K562 (cell line): ENCODE results near the gene CERS2. TPM values are rescaled to one million over a fixed set of nuclear protein-coding genes. Genes with fewer than 3 reads are reported as not detected.

Experiments
- CSDE1 ChIP-seq, 2 experiments: fragments of 450-650 bp; IDR thresholded peaks; 2 replicates each; pipeline ENCODE4 v1.6.1; 2016; ENCODE audit warnings: mild to moderate bottlenecking in 1 of 2
- DPF2 ChIP-seq: fragments of 450-650 bp; IDR thresholded peaks from 2 replicates; pipeline ENCODE4 v1.6.1; 2016
- ELF4 ChIP-seq: fragments of 450-650 bp; formaldehyde crosslinking; IDR thresholded peaks from 2 replicates; pipeline ENCODE4 v1.4.0; 2022; ENCODE audit warnings: missing genetic modification characterization
- HEY1 ChIP-seq: fragments of 250-450 bp; sonication (Bioruptor Pico); IDR thresholded peaks from 2 replicates; pipeline ENCODE4 v1.5.0; 2020; ENCODE audit warnings: mild to moderate bottlenecking, moderate library complexity, borderline replicate concordance
- HMG20B ChIP-seq: fragments of 250-450 bp; sonication (Bioruptor Pico); IDR thresholded peaks from 2 replicates; pipeline ENCODE4 v1.5.0; 2021; ENCODE audit warnings: mild to moderate bottlenecking
- MAFK ChIP-seq: IDR thresholded peaks from 2 replicates; pipeline ENCODE4 v1.6.1; 2011; ENCODE audit warnings: low read length, improper control_type of control experiment
- POLR2A ChIP-seq: fragments of 450-650 bp; conservative IDR thresholded peaks from 2 replicates; pipeline ENCODE4 v1.6.1; 2016
- ZNF263 ChIP-seq: sonication (generic); formaldehyde crosslinking; IDR thresholded peaks from 2 replicates; pipeline ENCODE4 v1.8.0; 2022; ENCODE audit warnings: mild to moderate bottlenecking, missing genetic modification reagents, borderline replicate concordance
- polyA plus RNA-seq, 8 experiments: library from polyadenylated mRNA; depleted of rRNA in 4 of 8; stranded (reverse) in 5 of 8; unstranded in 3 of 8; fragments of >200 nt; fragmentation: Nextera tagmentation in 2 of 8; fragmentation: Illumina TruSeq in 1 of 8; extraction: Ambion mirVana in 2 of 8; extraction: Trizol in 1 of 8; gene quantifications; 2 replicates each; pipeline versions ENCODE4 v1.2.1 to v1.2.3, GENCODE V29; 2011 to 2014; ENCODE audit warnings: inconsistent platforms in 1 of 8, missing spikeins in 1 of 8
- total RNA-seq, 7 experiments: library from RNA; depleted of rRNA in 6 of 7; stranded (reverse); fragments of >200 nt in 6 of 7; fragmentation: Illumina TruSeq in 2 of 7; extraction: Trizol in 2 of 7; gene quantifications; 2 replicates each; pipeline versions ENCODE4 v1.2.1 to v1.2.3, GENCODE V29; 2011 to 2021; ENCODE audit warnings: low replicate concordance in 1 of 7
- TF ChIP-seq, protein P1 (sequence below): fragments of 250-450 bp; sonication (Bioruptor Pico); IDR thresholded peaks from 2 replicates; pipeline ENCODE4 v1.5.1; 2021; ENCODE audit warnings: mild to moderate bottlenecking
- TF ChIP-seq, protein P2 (sequence below): sonication (generic); formaldehyde crosslinking; IDR thresholded peaks from 2 replicates; pipeline ENCODE4 v1.8.1; 2023; ENCODE audit warnings: mild to moderate bottlenecking, missing genetic modification reagents
- TF ChIP-seq, protein P3 (sequence below): fragments of 250-450 bp; sonication (Bioruptor Pico); IDR thresholded peaks from 2 replicates; pipeline ENCODE4 v1.9.0; 2021; ENCODE audit warnings: mild to moderate bottlenecking, inconsistent platforms
- TF ChIP-seq, protein P4 (sequence below), 2 experiments: fragments of 450-650 bp; IDR thresholded peaks; 2 replicates each; pipeline ENCODE4 v1.6.1; 2016
- TF ChIP-seq, protein P5 (sequence below): fragments of 450-650 bp; formaldehyde crosslinking; IDR thresholded peaks from 2 replicates; pipeline ENCODE4 v1.4.0; 2020; ENCODE audit warnings: mild to moderate bottlenecking, moderate library complexity
- TF ChIP-seq, protein P6 (sequence below): fragments of 450-650 bp; IDR thresholded peaks from 2 replicates; pipeline ENCODE4 v1.6.1; 2016; ENCODE audit warnings: mild to moderate bottlenecking

The CERS2 gene
- total and polyA plus RNA-seq, 9 of the 15 experiments (the other 6 are each of a cell fraction or from before 2014, with no cell fraction given): 23.4 to 295 (median 132) TPM

DNA sequence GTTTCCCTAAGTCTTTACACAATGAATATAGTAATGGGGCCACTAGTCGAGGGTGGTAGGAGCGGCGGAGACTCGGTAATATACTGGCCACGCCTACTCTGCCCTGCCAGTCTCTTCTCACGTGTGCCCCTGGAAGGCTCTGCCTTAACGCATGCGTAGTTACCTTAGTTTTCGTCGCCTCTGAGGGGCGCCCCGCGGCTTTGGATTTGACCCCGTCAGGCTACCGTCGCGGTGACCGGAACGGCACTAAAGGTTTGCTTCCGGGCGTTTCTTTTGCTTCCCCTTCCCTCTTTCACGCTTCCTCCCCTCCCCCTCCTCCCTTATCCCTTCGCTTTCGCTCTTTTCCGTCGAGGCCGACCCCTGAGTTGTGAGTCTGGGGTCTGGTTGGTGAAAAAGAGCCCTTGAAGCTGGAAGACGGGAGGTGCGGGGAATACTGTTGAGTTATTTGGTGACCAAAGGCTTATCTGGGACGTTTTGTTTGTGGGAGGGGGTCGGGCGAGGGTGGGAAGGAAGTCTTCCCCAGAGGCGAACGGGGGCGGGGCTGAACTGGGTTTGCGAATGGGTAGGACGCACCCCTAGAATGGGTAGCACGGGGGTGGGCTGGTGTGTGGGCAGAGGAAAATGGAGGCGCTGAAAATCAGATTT is 48.4 kb downstream of the CERS2 start, which contains the start of gene SETDB1 (continued):
- TF ChIP-seq, protein P1, sequence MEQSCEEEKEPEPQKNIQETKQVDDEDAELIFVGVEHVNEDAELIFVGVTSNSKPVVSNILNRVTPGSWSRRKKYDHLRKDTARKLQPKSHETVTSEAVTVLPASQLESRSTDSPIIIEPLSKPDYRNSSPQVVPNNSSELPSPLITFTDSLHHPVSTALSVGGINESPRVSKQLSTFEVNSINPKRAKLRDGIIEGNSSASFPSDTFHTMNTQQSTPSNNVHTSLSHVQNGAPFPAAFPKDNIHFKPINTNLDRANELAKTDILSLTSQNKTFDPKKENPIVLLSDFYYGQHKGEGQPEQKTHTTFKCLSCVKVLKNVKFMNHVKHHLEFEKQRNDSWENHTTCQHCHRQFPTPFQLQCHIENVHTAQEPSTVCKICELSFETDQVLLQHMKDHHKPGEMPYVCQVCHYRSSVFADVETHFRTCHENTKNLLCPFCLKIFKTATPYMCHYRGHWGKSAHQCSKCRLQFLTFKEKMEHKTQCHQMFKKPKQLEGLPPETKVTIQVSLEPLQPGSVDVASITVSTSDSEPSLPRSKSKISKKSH (CRISPR knock-in tag): no peak
- TF ChIP-seq, protein P2, sequence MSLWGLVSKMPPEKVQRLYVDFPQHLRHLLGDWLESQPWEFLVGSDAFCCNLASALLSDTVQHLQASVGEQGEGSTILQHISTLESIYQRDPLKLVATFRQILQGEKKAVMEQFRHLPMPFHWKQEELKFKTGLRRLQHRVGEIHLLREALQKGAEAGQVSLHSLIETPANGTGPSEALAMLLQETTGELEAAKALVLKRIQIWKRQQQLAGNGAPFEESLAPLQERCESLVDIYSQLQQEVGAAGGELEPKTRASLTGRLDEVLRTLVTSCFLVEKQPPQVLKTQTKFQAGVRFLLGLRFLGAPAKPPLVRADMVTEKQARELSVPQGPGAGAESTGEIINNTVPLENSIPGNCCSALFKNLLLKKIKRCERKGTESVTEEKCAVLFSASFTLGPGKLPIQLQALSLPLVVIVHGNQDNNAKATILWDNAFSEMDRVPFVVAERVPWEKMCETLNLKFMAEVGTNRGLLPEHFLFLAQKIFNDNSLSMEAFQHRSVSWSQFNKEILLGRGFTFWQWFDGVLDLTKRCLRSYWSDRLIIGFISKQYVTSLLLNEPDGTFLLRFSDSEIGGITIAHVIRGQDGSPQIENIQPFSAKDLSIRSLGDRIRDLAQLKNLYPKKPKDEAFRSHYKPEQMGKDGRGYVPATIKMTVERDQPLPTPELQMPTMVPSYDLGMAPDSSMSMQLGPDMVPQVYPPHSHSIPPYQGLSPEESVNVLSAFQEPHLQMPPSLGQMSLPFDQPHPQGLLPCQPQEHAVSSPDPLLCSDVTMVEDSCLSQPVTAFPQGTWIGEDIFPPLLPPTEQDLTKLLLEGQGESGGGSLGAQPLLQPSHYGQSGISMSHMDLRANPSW: 0 out of 2 replicates have a peak, but pooled peaks have one; percentile 60
- no peak for TF ChIP-seq CSDE1 (IDR thresholded peaks at IDR 0.05)
- TF ChIP-seq, protein P3, sequence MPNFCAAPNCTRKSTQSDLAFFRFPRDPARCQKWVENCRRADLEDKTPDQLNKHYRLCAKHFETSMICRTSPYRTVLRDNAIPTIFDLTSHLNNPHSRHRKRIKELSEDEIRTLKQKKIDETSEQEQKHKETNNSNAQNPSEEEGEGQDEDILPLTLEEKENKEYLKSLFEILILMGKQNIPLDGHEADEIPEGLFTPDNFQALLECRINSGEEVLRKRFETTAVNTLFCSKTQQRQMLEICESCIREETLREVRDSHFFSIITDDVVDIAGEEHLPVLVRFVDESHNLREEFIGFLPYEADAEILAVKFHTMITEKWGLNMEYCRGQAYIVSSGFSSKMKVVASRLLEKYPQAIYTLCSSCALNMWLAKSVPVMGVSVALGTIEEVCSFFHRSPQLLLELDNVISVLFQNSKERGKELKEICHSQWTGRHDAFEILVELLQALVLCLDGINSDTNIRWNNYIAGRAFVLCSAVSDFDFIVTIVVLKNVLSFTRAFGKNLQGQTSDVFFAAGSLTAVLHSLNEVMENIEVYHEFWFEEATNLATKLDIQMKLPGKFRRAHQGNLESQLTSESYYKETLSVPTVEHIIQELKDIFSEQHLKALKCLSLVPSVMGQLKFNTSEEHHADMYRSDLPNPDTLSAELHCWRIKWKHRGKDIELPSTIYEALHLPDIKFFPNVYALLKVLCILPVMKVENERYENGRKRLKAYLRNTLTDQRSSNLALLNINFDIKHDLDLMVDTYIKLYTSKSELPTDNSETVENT (CRISPR knock-in tag): no peak
- peak; percentile 73; the same call in 1 of the 2 replicates for TF ChIP-seq DPF2
- TF ChIP-seq ZNF263 (CRISPR knock-in tag): peak; percentile 81
- TF ChIP-seq POLR2A: peak; percentile 85
- TF ChIP-seq, protein P4, sequence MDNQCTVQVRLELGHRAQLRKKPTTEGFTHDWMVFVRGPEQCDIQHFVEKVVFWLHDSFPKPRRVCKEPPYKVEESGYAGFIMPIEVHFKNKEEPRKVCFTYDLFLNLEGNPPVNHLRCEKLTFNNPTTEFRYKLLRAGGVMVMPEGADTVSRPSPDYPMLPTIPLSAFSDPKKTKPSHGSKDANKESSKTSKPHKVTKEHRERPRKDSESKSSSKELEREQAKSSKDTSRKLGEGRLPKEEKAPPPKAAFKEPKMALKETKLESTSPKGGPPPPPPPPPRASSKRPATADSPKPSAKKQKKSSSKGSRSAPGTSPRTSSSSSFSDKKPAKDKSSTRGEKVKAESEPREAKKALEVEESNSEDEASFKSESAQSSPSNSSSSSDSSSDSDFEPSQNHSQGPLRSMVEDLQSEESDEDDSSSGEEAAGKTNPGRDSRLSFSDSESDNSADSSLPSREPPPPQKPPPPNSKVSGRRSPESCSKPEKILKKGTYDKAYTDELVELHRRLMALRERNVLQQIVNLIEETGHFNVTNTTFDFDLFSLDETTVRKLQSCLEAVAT (IDR thresholded peaks at IDR 0.05): 0 out of 4 replicates have a peak, but pooled peaks of 1 of the 2 experiments have one; percentile 30
- TF ChIP-seq MAFK: 0 out of 2 replicates have a peak, but pooled peaks have one; percentile 16
- no peak for TF ChIP-seq HEY1 (CRISPR knock-in tag)
- TF ChIP-seq, protein P5, sequence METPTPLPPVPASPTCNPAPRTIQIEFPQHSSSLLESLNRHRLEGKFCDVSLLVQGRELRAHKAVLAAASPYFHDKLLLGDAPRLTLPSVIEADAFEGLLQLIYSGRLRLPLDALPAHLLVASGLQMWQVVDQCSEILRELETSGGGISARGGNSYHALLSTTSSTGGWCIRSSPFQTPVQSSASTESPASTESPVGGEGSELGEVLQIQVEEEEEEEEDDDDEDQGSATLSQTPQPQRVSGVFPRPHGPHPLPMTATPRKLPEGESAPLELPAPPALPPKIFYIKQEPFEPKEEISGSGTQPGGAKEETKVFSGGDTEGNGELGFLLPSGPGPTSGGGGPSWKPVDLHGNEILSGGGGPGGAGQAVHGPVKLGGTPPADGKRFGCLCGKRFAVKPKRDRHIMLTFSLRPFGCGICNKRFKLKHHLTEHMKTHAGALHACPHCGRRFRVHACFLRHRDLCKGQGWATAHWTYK (CRISPR knock-in tag): 0 out of 2 replicates have a peak, but pooled peaks have one; percentile 56
- TF ChIP-seq HMG20B (CRISPR knock-in tag): no peak
- 0 out of 2 replicates have a peak, but pooled peaks have one; percentile 74 for TF ChIP-seq ELF4 (CRISPR knock-in tag)
- TF ChIP-seq, protein P6, sequence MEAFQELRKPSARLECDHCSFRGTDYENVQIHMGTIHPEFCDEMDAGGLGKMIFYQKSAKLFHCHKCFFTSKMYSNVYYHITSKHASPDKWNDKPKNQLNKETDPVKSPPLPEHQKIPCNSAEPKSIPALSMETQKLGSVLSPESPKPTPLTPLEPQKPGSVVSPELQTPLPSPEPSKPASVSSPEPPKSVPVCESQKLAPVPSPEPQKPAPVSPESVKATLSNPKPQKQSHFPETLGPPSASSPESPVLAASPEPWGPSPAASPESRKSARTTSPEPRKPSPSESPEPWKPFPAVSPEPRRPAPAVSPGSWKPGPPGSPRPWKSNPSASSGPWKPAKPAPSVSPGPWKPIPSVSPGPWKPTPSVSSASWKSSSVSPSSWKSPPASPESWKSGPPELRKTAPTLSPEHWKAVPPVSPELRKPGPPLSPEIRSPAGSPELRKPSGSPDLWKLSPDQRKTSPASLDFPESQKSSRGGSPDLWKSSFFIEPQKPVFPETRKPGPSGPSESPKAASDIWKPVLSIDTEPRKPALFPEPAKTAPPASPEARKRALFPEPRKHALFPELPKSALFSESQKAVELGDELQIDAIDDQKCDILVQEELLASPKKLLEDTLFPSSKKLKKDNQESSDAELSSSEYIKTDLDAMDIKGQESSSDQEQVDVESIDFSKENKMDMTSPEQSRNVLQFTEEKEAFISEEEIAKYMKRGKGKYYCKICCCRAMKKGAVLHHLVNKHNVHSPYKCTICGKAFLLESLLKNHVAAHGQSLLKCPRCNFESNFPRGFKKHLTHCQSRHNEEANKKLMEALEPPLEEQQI: 0 out of 2 replicates have a peak, but pooled peaks have one; percentile 45
